ENCODE measurements around the gene VEZF1.

The VEZF1 gene

DNA sequence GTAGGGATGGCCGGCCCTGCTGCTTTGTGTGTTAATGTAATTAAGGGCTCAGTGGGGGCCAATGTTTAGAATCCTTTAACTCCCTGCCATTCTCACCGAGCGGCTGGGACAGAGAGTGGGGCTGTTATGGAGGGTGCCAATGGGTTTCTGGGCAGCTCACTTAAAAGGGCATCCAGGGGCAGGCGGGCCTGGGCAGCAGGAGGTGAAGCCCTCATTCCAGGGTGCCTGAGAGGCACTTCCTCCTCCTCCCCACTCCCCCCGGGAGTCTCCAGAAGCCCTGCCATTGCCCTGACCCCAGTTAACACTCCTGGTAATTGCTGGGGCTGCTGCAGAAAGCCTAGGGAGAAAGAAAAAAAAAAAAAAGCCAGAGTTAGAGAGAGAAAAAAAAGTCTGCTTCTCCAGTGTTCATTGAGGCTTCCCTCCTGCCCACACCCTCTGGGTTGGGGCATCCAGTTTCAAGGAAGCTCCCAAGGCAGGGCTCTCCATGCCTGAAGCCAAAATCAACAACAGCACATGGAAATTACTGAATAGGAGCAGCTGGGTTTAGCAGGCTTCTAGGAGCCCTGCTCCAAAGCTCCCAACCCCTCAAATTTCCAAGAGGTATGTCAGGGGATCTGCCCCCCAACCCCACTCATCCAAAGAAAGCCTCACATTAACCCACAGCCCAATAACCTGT lies 60.9 kb downstream of the VEZF1 start:
- DNase-seq, result no peak

- no peak for DNase-seq
These were observed 61.4 kb downstream of the VEZF1 start for GRCh38 chr17:57926723-57927047.

- DNase-seq, result no peak
These were observed 62.6 kb downstream of the VEZF1 start for GRCh38 chr17:57925361-57925990.

- no peak for DNase-seq
These were observed 63.4 kb downstream of the VEZF1 start for GRCh38 chr17:57924677-57925076.
